Loucy (cell line): ENCODE results near the gene LINC01488.

Source experiments
- CTCF ChIP-seq: fragments of 200-600 bp; sonication (generic); conservative IDR thresholded peaks from 2 replicates; pipeline ENCODE4 v1.5.1; 2014; ENCODE audit warnings: mild to moderate bottlenecking, antibody characterized with exemption, low read length
- EZH2phosphoT487 ChIP-seq: fragments of 200-600 bp; IDR thresholded peaks from 2 replicates; pipeline ENCODE4 v1.6.1; 2018; ENCODE audit warnings: antibody characterized with exemption, mild to moderate bottlenecking, moderate library complexity, borderline replicate concordance

GRCh38 chr11:69468911-69469885 is 12.3 kb upstream of the LINC01488 start:
- TF ChIP-seq CTCF (no peak), EZH2phosphoT487 (no peak)
